Stimulated activated naive B cell treated with anti-CD40 and anti-IgM and Interleukin-4, amounts not matched to agents 10 μg/mL and 1 μg/mL and 100 μg/mL, for 72 hours (primary cell): ENCODE data around the gene SEMA4D.

Experiments used
- ATAC-seq, 2 donors: fragments of 150-1000 bp; cut with Tn5 transposase; replicated peaks; 2 replicates each; pipeline ENCODE4 v1.10.0; 2021; ENCODE audit warnings: moderate library complexity in 1 of 2
- DNase-seq: peaks from one replicate; pipeline ENCODE4 v3.0.0; 2021
- H3K27ac Mint-ChIP-seq: one replicate; pipeline ENCODE4 v1.8.0; 2022; ENCODE audit warnings: mild to moderate bottlenecking, mixed read lengths
- H3K27me3 Mint-ChIP-seq, 2 donors: one replicate each; pipeline ENCODE4 v1.8.0; 2022; ENCODE audit warnings: mixed read lengths in 2 of 2
- H3K36me3 Mint-ChIP-seq, 2 donors: one replicate each; pipeline ENCODE4 v1.8.0; 2022; ENCODE audit warnings: mixed read lengths in 2 of 2, mild to moderate bottlenecking in 1 of 2
- H3K4me1 Mint-ChIP-seq, 2 donors: one replicate each; pipeline ENCODE4 v1.8.0; 2022; ENCODE audit warnings: mixed read lengths in 2 of 2, mild to moderate bottlenecking in 1 of 2
- H3K4me3 Mint-ChIP-seq, 2 donors: one replicate each; pipeline ENCODE4 v1.8.0; 2022; ENCODE audit warnings: mild to moderate bottlenecking in 2 of 2, mixed read lengths in 2 of 2, moderate library complexity in 1 of 2
- H3K9me3 Mint-ChIP-seq, 2 donors: one replicate each; pipeline ENCODE4 v1.8.0; 2022; ENCODE audit warnings: mixed read lengths in 2 of 2, mild to moderate bottlenecking in 1 of 2

SEMA4D gene

GRCh38 chr9:89312222-89312571 is 185.7 kb downstream of the SEMA4D start:
- H3K36me3 Mint-ChIP-seq, result peaks cover 21 to 32% of the 10 kb centered on the region in 2 donors
- ATAC-seq (no peak), DNase-seq (no peak)
- H3K27ac Mint-ChIP-seq, result peak overlapping the region; percentile 80
- H3K27me3 Mint-ChIP-seq, result no peaks in the 10 kb centered on the region
- no peaks in the 10 kb centered on the region for H3K9me3 Mint-ChIP-seq
- H3K4me1 Mint-ChIP-seq, result peaks cover 7 to 12% of the 10 kb centered on the region in 2 donors
- H3K4me3 Mint-ChIP-seq, result peak overlapping the region; percentile 94 to 97

- Mint-ChIP-seq H3K27me3 (no peaks in the 10 kb centered on the region), H3K4me3 (peak overlapping the region; percentile 94 to 97), H3K9me3 (no peaks in the 10 kb centered on the region), H3K27ac (peak overlapping the region; percentile 100), H3K36me3 (peaks cover 22 to 26% of the 10 kb centered on the region in 2 donors), H3K4me1 (peaks cover 7 to 9% of the 10 kb centered on the region in 2 donors)
- DNase-seq (no peak), ATAC-seq (peak; percentile 3 to 4)
Observed at GRCh38 chr9:89311346-89312221, 186.3 kb downstream of the SEMA4D start.
